ENCODE results near the gene LCORL.

DNA sequence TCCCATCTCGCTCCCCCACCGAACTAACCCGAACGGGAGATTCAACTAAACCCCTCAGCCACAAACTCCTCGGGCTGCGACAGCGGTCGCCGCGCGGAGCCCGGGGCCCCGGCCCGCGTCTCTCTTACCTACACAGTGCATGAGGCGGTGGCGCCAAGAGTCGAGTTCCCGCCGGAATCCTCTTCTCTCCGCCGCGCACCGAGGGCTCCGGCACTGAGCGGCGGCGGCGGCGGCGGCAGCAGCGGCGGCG lies 160 bp downstream of the LCORL start:
- TF ChIP-seq, protein P1, sequence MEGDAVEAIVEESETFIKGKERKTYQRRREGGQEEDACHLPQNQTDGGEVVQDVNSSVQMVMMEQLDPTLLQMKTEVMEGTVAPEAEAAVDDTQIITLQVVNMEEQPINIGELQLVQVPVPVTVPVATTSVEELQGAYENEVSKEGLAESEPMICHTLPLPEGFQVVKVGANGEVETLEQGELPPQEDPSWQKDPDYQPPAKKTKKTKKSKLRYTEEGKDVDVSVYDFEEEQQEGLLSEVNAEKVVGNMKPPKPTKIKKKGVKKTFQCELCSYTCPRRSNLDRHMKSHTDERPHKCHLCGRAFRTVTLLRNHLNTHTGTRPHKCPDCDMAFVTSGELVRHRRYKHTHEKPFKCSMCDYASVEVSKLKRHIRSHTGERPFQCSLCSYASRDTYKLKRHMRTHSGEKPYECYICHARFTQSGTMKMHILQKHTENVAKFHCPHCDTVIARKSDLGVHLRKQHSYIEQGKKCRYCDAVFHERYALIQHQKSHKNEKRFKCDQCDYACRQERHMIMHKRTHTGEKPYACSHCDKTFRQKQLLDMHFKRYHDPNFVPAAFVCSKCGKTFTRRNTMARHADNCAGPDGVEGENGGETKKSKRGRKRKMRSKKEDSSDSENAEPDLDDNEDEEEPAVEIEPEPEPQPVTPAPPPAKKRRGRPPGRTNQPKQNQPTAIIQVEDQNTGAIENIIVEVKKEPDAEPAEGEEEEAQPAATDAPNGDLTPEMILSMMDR (IDR thresholded peaks at IDR 0.05; ENCODE audit: insufficient read depth, low read depth, low read length) = no peak
- TF ChIP-seq EZH2 (IDR thresholded peaks at IDR 0.05; ENCODE audit: insufficient read depth, low read length) = no peak
